ENCODE results near the gene ART1.
A peak's percentile ranks its signal among the peaks of the same experiment; 100 is the strongest.
"Not testable (repeated sequence)": the region's sequence is repeated elsewhere in the genome, so short reads cannot be mapped to it uniquely, and the experiment has no call there.

ART1 gene

DNA sequence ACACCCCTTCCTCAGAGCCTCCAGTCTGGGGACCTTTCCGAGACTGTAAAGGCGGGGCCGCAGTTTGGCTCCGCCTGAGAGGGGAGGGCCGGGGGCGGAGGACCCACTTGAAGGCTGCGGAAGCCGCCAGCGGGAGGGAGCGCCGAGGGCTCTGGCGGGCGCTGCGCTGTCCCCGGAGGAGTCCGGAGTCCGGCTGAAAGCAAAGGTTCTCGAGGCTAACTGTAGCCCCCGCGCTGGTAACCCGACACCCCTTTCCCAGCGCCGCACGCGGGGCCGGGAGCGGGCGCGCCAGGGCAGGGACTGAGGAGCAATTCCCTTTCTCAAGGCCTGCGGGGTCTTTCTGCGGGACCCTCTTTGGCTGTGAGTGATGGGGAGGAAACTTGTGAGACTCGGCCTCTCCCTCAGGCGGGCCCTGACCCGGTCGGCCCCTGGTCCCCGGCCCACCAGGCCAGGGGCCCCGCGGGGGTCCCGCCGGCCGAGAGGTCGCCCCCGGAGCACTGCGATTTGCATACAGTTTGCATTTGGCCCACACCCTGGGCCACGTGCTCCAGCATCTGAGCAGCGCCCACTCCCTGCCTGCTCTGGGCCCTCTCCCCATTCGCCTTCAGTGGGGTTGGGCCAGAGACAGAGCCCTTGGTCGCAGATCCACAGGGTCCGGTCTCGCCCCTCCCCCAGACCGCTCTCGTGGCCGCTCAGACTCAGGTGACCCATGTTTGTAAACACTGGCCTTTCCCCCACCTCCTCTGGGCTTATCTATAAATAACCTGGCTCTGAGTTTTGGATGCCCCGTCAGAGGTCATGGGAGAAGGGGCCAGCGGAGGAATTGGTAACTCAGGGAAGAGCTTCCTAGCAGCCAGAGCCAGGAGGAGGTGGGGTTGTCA lies 2.6 kb upstream of the ART1 start:
- Histone ChIP-seq H3K27ac (no peak overlapping the region), H3K4me3 (peak overlapping the region; percentile 75)
- DNase-seq (ENCODE audit: low spot score), result no peak
- TF ChIP-seq, protein P1, sequence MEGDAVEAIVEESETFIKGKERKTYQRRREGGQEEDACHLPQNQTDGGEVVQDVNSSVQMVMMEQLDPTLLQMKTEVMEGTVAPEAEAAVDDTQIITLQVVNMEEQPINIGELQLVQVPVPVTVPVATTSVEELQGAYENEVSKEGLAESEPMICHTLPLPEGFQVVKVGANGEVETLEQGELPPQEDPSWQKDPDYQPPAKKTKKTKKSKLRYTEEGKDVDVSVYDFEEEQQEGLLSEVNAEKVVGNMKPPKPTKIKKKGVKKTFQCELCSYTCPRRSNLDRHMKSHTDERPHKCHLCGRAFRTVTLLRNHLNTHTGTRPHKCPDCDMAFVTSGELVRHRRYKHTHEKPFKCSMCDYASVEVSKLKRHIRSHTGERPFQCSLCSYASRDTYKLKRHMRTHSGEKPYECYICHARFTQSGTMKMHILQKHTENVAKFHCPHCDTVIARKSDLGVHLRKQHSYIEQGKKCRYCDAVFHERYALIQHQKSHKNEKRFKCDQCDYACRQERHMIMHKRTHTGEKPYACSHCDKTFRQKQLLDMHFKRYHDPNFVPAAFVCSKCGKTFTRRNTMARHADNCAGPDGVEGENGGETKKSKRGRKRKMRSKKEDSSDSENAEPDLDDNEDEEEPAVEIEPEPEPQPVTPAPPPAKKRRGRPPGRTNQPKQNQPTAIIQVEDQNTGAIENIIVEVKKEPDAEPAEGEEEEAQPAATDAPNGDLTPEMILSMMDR (IDR thresholded peaks at IDR 0.05), result no peak

DNA sequence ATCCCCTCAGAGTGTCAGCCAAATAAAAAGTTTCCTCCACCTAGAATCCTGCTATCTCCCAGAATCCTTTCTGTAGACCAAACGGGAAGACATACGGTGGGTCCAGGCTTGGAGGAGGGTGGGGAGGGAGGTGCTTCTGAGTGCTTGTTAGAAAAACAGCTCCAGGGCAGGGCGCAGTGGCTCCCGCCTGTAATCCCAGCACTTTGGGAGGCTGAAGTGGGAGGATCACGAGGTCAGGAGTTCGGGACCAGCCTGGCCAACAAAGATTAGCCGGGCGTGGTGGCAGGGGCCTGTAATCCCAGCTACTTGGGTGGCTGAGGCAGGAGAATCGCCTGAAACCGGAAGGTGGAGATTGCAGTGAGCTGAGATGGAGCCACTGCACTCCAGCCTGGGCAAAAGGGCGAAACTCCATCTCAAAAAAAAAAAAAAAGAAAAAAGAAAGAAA lies 1.8 kb upstream of the ART1 start:
- not testable (repeated sequence) for DNase-seq (ENCODE audit: low spot score); H3K27ac ChIP-seq
- H3K4me3 ChIP-seq, result peak overlapping the region; percentile 75

DNA sequence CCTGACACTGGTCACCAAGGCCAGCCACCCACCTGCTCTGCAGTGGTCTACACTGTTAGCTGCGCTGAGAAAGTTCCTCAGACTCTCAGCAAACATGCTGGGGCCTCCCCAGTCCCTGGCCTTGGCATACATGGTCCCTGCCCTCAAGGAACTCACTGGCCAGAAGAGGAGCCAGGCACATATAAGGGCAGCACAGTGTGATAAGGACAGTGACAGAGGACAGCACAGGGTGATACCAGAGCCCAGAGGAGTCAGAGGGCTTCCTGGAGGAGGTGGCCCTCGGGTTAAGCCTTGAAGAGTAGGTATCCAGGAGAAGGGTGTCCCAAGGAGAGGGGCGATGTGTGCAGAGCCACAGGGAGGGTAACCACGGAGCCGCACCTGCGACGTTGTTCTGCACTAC lies 624 bp downstream of the ART1 start:
- no peak for DNase-seq (ENCODE audit: low spot score)
- no peak overlapping the region for H3K4me3 ChIP-seq
- TF ChIP-seq, protein P1 (IDR thresholded peaks at IDR 0.05), result no peak
- no peak overlapping the region for H3K27ac ChIP-seq

DNA sequence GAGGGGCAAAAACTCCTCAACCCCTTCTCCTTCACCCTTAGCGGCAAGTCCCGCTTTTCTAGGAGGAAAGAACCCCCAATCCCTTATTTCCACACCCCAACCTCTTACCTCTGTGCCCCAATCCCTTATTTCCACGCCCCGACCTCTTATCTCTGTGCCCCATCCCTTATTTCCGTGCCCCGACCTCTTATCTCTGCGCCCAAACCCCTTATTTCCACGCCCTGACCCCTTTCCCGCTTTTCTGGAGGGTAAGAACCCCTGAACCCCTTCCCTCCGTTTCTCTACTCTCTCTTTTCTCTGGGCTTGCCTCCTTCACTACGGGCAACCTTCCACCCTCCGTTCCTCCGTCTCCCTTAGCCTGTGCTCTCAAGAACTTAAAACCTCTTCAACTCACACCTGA lies 3.9 kb downstream of the ART1 start:
- not testable (repeated sequence) for H3K27ac ChIP-seq; DNase-seq (ENCODE audit: low spot score)

DNA sequence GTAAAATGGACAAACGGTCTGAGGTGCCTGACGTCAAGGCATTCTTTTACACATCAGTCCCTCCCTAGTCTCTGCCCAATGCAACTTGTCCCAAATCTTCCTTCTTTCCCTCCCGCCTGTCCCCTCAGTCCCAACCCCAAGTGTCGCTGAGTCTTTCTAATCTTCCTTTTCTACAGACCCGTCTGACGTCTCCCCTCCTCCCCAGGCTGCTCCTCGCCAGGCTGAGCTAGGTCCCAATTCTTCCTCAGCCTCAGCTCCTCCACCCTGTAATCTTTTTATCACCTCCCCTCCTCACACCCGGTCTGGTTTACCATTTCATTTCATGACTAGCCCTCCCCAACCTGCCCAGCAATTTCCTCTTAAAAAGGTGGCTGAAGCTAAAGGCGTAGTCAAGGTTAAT lies 4.4 kb downstream of the ART1 start:
- not testable (repeated sequence) for H3K4me3 ChIP-seq; DNase-seq (ENCODE audit: low spot score); H3K27ac ChIP-seq

More for the DNA sequence above, 3.9 kb downstream of the ART1 start:
- not testable (repeated sequence) for H3K4me3 ChIP-seq

DNA sequence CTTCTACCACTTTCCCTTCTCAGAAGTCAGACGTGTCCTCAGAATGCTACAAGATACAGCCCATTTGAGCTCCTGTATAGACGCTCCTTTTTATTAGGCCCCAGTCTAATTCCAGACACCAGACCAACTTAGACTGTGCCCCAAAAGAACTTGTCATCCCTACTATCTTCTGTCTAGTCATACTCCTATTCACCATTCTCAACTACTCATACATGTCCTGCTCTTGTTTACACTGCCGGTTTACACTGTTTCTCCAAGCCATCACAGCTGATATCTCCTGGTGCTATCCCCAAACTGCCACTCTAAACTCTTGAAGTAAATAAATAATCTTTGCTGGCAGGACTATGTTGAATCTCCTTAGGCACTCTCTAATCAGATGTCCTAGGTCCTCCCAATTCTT lies 7.6 kb downstream of the ART1 start:
- not testable (repeated sequence) for H3K4me3 ChIP-seq; DNase-seq (ENCODE audit: low spot score); H3K27ac ChIP-seq

DNA sequence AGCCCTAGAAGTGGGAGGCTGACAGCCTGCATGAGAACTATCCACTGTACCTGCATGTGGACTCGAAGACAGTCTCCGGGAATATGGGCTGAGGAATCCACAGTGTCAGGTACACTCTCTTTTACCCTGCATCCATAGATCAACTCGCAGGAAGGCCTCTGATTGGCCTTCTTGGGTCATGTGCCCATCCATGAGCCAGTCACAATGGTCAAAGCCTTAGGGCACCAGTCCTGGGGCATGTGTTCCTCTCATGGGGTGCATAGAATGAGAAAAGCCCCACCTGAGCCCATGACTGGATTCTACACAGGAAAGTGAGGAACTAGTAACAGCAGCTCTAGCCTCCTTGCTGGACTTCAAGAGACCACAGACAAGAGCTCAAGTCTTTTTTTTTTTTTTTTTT lies 10.6 kb downstream of the ART1 start:
- DNase-seq (ENCODE audit: low spot score), result no peak
- TF ChIP-seq, protein P1 (IDR thresholded peaks at IDR 0.05), result no peak
- no peak overlapping the region for H3K4me3 ChIP-seq
- H3K27ac ChIP-seq, result no peak overlapping the region

DNA sequence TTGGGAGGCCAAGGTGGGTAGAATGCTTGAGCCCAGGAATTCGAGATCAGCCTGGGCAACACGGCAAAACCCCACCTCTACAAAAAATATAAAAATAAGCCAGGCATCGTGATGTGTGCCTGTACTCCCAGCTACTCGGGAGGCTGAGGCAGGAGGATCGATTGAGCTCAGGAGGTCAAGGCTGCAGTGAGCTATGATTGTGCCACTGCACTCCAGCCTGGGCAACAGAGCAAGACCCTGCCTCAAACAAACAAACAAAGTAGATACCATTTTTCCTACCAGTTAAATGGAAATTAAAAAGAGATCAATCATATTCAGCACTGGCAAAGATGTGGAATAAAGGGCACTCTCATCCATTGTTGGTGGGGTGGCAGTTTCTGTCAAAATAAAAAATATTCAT lies 12.4 kb downstream of the ART1 start:
- DNase-seq (ENCODE audit: low spot score); H3K27ac ChIP-seq; H3K4me3 ChIP-seq: not testable (repeated sequence)

DNA sequence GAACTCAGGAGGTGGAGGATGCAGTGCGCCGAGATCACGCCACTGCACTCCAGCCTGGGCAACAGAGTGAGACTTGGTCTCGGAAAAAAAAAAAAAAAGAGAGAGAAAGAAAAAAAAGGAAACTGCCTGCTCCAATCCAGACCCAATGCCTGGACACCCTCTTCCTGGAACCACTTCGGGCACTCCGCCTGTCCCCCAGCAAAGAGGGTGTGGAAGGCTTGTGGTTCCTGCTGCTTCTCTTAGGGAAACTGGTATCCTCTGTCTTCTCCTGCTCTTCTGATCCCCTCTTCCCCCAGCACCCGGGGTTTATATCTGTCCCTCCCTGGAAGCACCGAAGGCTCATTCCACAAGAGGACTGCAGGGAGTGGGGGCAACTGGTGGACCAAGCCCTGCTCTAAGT lies 13.3 kb downstream of the ART1 start:
- no peak overlapping the region for H3K27ac ChIP-seq
- no peak for DNase-seq (ENCODE audit: low spot score)
- H3K4me3 ChIP-seq, result no peak overlapping the region
- TF ChIP-seq, protein P1 (IDR thresholded peaks at IDR 0.05), result no peak
